Smooth muscle cell of the brain vasculature (primary cell): ENCODE measurements around the gene SFXN1.
"Not testable (repeated sequence)": the region's sequence is repeated elsewhere in the genome, so short reads cannot be mapped to it uniquely, and the experiment has no call there.

ENCODE experiments used
- DNase-seq: peaks from one replicate; pipeline ENCODE4 v3.0.0-alpha.2; 2012; ENCODE audit warnings: low read depth, low spot score

Gene SFXN1

GRCh38 chr5:175493726-175494125 lies 15.4 kb downstream of the SFXN1 start:
- no peak for DNase-seq

- no peak for DNase-seq
Observed at GRCh38 chr5:175494264-175495183, 16.2 kb downstream of the SFXN1 start.

- no peak for DNase-seq
Observed at GRCh38 chr5:175501759-175502158, 23.4 kb downstream of the SFXN1 start.

- not testable (repeated sequence) for DNase-seq
Observed at GRCh38 chr5:175507671-175508070, 29.3 kb downstream of the SFXN1 start.

- no peak for DNase-seq
Observed at GRCh38 chr5:175508896-175509295, 30.5 kb downstream of the SFXN1 start.

- DNase-seq, result no peak
Observed at GRCh38 chr5:175513297-175513696, 34.9 kb downstream of the SFXN1 start.

GRCh38 chr5:175513726-175514125 lies 35.4 kb downstream of the SFXN1 start:
- DNase-seq, result no peak

- no peak for DNase-seq
Observed at GRCh38 chr5:175516933-175517823, 38.8 kb downstream of the SFXN1 start.

- no peak for DNase-seq
Observed at GRCh38 chr5:175517824-175518450, 39.6 kb downstream of the SFXN1 start.

- DNase-seq, result no peak
Observed at GRCh38 chr5:175519006-175519405, 40.6 kb downstream of the SFXN1 start.

- DNase-seq, result no peak
Observed at GRCh38 chr5:175520321-175520720, 42.0 kb downstream of the SFXN1 start.

GRCh38 chr5:175520873-175521272 lies 42.5 kb downstream of the SFXN1 start:
- DNase-seq, result no peak

- no peak for DNase-seq
Observed at GRCh38 chr5:175521313-175521833, 43.0 kb downstream of the SFXN1 start.

GRCh38 chr5:175523292-175523691 lies 44.9 kb downstream of the SFXN1 start:
- DNase-seq, result no peak

GRCh38 chr5:175524211-175524610 lies 45.9 kb downstream of the SFXN1 start:
- no peak for DNase-seq

GRCh38 chr5:175526691-175527090 lies 48.3 kb downstream of the SFXN1 start:
- DNase-seq, result no peak

- DNase-seq, result no peak
Observed at GRCh38 chr5:175531361-175531760, 53.0 kb downstream of the SFXN1 start.

GRCh38 chr5:175534070-175534932 lies 55.9 kb downstream of the SFXN1 start:
- DNase-seq, result peak; percentile 68

- DNase-seq, result not testable (repeated sequence)
Observed at GRCh38 chr5:175535331-175535730, 57.0 kb downstream of the SFXN1 start.

GRCh38 chr5:175535796-175536195 lies 57.4 kb downstream of the SFXN1 start:
- DNase-seq, result no peak

GRCh38 chr5:175538576-175538975 lies 60.2 kb downstream of the SFXN1 start:
- no peak for DNase-seq
